Measurements from ENCODE around the gene RYR2.

RYR2 gene

GRCh38 chr1:237071641-237072420 lies 29.8 kb downstream of the RYR2 start:
- in situ Hi-C loops (cut with MboI; ENCODE audit: low pct_unique_long_range_greater_than_20kb, low sequenced_read_pairs, unreplicated experiment) = no loop called here

DNA sequence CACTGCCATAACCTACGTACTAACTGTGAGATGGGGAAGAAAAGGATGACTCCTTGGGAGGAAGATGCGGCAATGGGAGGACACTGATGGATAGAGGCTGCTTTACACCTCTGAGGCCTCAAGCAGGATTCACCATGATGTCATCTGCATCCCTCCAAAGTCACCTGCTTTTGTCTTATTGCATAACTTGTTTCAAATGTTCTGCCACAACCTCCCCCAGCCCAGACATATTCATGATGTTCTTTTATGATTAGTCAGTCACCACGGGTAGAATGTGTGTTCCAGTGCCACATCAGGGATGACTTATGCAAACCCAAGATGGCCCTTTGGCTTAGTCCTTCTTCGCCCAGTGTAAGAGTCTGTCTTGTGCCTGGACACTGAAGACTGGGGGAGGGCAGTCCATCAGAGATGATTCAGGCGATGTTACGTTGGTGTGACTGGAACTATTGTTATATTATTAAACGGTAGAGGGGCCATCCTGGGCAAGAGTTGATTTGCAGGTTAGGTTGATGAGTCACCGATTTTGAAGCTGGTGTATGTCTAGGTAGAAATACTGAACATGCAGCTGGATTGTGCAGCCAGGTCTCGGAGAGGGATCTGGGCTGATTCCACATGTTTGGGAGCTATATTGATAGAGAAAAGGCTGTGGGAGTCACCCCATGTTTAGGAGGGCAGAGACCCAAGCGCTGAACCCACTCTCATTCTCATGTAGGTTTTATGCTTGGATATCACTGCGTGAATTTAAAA lies 32.6 kb downstream of the RYR2 start:
- in situ Hi-C loops (cut with MboI; ENCODE audit: low pct_unique_long_range_greater_than_20kb, low sequenced_read_pairs, unreplicated experiment) = no loop called here
- DNase-seq (ENCODE audit: low spot score) = no peak
- TF ChIP-seq, protein P1, sequence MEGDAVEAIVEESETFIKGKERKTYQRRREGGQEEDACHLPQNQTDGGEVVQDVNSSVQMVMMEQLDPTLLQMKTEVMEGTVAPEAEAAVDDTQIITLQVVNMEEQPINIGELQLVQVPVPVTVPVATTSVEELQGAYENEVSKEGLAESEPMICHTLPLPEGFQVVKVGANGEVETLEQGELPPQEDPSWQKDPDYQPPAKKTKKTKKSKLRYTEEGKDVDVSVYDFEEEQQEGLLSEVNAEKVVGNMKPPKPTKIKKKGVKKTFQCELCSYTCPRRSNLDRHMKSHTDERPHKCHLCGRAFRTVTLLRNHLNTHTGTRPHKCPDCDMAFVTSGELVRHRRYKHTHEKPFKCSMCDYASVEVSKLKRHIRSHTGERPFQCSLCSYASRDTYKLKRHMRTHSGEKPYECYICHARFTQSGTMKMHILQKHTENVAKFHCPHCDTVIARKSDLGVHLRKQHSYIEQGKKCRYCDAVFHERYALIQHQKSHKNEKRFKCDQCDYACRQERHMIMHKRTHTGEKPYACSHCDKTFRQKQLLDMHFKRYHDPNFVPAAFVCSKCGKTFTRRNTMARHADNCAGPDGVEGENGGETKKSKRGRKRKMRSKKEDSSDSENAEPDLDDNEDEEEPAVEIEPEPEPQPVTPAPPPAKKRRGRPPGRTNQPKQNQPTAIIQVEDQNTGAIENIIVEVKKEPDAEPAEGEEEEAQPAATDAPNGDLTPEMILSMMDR (IDR thresholded peaks at IDR 0.05; ENCODE audit: extremely low read depth, insufficient read depth, missing control alignments) = no peak

More at GRCh38 chr1:237071641-237072420, 29.8 kb downstream of the RYR2 start:
- no peak for DNase-seq (ENCODE audit: low spot score)
- TF ChIP-seq, protein P1 (IDR thresholded peaks at IDR 0.05; ENCODE audit: extremely low read depth, insufficient read depth, missing control alignments) = no peak

GRCh38 chr1:237084341-237085077 lies 42.5 kb downstream of the RYR2 start:
- TF ChIP-seq, protein P1 (IDR thresholded peaks at IDR 0.05; ENCODE audit: extremely low read depth, insufficient read depth, missing control alignments) = no peak
- in situ Hi-C loops (cut with MboI; ENCODE audit: low pct_unique_long_range_greater_than_20kb, low sequenced_read_pairs, unreplicated experiment) = no loop called here
- DNase-seq (ENCODE audit: low spot score) = no peak

- in situ Hi-C loops (cut with MboI; ENCODE audit: low pct_unique_long_range_greater_than_20kb, low sequenced_read_pairs, unreplicated experiment) = no loop called here
- DNase-seq (ENCODE audit: low spot score) = no peak
- TF ChIP-seq, protein P1 (IDR thresholded peaks at IDR 0.05; ENCODE audit: extremely low read depth, insufficient read depth, missing control alignments) = no peak
Measured at GRCh38 chr1:237091691-237092090, 49.7 kb downstream of the RYR2 start.

- no peak for DNase-seq (ENCODE audit: low spot score)
- in situ Hi-C loops (cut with MboI; ENCODE audit: low pct_unique_long_range_greater_than_20kb, low sequenced_read_pairs, unreplicated experiment) = no loop called here
- TF ChIP-seq, protein P1 (IDR thresholded peaks at IDR 0.05; ENCODE audit: extremely low read depth, insufficient read depth, missing control alignments) = no peak
Measured at GRCh38 chr1:237093691-237094090, 51.7 kb downstream of the RYR2 start.

DNA sequence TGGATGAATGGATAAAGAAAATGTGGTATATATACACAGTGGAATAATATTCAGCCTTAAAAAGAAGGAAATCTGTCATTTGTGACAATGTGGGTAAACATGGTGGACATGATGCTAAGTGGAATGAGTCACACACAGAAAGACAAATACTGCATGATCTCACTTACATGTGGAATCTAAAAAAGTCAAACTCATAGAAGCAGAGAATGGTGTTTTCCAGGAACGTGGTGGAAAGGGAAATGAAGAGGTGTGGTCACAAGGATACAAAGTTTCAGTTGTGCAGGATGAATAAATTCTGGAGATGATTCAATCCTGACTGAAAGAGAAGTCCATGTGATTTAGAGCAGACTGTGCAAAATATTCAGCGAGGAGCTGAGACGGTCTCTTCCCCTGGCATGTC lies 56.6 kb downstream of the RYR2 start:
- no peak for DNase-seq (ENCODE audit: low spot score)
- in situ Hi-C loops (cut with MboI; ENCODE audit: low pct_unique_long_range_greater_than_20kb, low sequenced_read_pairs, unreplicated experiment) = no loop called here
- TF ChIP-seq, protein P1 (IDR thresholded peaks at IDR 0.05; ENCODE audit: extremely low read depth, insufficient read depth, missing control alignments) = no peak
